HG03520 (cell line): ENCODE measurements around the gene ADCY3.

ENCODE experiments used
- ATAC-seq: cut with Tn5 transposase; IDR thresholded peaks from one replicate; pipeline ENCODE4 v1.9.1; 2021; ENCODE audit warnings: mild to moderate bottlenecking, moderate library complexity; ENCODE audit not compliant: unreplicated experiment

ADCY3 gene

DNA sequence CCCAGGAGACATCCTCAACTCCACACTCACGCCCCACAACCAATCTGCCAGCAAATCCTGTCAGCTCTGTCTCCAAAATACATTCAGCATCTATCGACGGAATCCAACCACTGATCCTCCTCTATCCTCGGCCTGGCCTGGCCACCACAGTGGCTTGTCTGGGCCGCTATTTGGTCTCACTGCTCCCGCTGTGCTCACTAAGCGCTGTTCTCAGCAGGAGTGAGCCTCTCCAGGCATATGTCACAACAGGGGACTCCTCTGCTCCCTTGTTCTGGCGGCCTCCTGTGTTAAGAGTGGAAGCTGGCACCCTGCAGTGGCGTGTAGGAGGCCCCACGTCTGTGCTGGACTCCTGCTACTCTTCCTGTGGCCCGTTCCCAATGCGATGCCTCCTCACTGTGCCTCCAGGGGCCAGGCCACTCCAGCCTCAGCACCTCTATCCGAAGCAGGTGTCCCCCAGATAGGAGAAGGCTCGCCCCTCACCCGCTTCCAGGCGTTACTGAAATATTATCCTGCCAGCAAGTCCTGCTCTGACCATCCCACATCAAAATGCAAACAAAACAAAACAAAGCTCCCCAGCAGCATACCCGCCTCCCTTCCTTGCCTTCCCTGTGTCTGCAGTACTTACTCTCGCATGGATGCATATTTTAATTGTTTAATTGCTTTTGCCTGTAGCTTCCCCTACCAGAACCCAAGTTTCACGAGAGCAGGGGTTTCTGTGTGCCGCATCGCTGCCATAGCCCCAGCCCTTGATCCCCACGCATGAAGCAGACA is 86.9 kb downstream of the ADCY3 start:
- ATAC-seq = no peak

DNA sequence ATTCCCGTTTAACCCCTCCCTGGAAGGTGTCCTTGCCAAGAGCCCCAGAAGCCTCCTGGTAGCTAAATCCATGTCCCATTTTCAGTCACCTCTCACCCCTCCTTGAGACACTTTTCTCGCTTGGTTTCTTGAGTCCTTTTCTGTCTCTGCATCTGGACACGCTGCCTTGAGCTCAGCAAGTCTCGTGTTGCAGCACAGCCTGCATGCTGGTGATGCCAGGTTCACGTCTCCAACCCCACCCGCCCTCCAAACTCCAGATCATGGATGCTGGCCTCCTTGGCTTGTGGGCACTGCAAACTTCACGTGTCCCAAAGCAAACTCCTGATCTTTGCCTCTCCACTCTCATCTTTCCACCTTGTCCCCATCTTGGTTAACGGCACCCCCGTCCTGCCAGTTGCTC is 87.5 kb downstream of the ADCY3 start:
- no peak for ATAC-seq

DNA sequence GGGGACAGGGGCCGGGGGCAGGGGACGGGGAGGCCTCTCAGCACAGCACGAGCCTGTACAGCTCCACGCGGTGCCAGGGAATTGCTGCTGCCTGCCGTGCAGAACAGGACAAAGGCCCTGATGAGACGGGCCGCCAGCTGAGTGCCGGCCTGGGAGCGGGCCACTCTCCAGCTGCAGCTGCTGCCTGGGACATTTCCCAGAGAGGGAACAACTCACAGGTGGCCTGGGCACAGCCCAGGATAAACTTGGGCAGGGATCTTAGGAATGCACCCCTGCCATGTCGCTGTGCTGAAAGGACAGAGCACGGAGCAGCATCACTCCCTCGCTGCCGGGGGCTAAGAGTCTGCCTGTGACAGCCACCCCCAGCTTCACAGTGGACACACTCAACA is 88.0 kb downstream of the ADCY3 start:
- no peak for ATAC-seq

DNA sequence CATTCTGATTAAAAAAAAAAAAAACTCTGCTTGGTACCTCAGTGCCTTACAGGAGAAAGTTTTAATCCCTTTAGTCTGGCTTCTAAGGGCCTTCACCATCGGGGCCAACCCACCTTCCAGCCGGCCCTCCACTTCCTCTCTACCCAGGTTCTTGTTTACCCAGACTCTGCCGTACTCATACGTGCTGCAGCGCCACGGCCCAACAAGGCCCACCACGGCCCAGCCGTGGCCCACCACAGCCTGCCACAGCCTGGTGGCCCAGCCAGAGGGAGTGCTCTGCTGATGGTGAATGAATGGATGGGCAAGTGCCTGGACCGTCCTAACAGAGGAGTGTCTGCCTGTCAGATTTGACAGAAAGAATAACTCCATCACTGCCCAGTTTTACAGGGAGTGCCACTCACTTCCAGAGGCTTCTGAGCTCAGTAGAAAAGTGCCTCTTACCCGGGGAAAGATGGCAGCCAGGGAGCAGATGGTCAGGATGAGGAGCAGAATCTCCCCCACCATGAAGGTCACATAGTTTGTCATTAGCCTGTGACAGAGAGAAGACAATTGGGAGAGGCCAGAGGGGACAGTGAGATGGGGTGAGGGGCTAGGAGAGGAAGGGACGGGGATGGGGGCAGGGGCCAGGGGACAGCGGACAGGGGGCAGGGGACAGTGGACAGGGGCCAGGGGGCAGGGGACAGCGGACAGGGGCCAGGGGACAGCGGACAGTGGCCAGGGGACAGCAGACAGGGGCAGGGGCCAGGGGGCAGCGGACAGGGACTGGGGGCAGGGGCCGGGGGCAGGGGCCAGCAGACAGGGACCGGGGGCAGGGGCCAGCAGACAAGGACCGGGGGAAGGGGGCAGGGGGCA is 88.6 kb downstream of the ADCY3 start:
- no peak for ATAC-seq

DNA sequence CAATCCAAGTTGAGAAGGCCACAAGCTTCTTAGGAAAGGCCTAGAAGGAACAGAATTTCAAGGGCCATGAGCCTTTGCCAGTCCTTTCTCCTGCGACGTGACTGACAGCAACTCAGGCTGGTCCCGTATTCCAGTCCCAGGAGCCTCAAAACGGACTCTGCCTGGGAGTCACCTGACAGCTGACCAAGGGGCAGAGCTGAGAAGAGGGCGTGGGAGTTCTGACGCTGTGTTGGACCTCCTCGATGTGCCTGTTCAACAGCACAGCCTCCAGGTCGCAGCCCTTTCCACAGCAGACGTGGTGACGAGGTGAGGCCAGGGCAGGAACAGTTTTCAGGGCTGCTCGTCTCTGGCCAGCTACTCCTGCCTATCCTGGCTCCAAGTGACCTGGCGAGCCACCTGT is 89.3 kb downstream of the ADCY3 start:
- ATAC-seq = no peak

DNA sequence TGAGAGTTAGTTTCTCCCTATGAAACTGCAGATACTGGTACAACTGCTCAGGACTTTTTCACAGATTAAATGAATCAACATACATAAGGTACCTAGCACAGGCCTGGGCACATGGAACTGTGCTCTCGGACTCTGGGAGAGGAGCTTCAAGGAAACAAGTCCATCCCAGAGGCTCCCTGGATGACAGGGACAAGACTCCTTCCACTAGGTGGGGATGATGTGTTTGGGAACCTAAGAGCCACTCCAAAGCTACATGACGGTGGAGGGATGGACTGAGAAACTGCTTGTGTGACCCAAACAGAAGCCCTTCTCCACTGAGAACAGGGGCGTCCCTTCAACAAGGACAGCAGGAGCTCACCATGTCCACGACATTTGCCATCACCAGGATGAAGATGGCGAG is 89.7 kb downstream of the ADCY3 start:
- ATAC-seq = no peak

DNA sequence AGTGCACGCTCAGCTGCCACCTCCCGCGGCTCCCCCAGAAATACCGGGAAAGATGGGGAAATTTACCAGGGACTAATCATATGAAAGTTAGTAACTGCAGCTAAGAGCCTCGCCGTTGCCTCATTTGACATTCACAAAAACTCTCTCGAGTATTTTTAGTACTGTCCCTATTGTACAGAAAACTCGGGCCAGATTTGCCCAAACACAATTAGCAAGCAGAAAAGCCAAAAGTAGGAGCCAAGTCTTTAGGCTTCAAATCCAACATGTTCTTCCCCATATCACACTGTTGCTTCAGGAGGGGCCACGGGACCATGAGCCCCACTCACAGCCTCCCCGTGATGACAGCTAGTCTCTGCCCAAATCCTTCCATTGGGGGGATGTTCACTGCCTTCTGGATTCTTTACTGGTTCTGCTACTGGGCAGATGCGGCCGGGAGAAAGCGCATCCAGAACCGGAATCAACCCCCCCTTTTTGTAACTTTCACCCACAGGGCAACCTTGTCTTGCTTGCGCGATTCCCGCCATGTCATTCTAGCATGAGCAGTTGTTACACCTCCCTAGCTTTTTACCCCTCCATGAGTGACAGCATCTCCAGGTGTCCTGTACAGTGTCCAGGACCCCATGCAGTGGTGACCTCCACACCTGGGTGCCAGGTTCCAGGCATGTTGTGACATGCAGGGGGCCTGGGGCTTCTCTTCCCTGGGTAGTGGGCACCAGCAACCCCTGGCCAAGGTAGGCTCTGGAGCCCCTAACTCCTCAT is 91.6 kb downstream of the ADCY3 start:
- no peak for ATAC-seq

DNA sequence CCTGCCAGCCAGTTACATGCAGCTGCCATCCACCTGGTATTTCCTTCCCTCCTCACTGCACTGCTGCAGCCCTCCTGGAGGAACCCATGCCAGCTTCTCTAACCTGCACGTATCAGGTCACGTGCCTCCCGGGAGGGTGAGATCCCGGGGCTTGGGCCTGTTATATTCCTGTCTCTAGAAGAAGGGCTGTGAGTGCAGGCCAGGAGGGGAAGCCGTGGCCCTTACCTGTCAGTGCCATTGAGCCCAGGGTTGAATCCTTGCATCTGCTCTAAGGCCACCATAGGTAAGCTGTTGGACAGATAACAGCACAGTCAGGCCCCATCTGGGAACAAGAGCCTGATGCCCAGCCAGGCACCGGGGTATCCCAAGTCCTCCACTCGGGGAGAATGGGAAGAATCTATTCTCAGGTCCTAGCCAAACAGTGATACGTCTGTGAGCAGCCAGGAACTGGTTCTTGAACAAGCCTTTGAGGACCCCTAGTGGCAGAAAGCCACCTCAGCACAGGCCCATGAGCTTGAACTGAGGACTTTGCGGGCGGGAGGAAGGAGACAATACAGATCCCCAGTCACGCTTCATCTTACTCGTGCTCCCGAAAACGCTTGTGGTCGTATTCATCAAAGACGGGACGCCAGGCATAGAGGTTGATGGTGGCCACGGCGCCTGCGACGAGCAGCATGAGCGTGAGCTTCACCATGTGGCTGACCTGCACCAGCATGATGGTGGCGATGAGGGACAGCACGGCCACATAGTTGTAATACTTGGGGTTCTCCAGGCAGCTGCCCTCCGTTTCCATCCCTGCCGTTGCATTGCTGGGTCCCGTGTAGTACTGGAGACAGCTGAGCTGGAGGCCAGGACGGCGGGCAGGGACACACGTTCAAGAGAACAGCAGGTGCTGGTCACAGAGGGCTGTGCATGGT is 92.5 kb downstream of the ADCY3 start:
- ATAC-seq = peak; percentile 89

DNA sequence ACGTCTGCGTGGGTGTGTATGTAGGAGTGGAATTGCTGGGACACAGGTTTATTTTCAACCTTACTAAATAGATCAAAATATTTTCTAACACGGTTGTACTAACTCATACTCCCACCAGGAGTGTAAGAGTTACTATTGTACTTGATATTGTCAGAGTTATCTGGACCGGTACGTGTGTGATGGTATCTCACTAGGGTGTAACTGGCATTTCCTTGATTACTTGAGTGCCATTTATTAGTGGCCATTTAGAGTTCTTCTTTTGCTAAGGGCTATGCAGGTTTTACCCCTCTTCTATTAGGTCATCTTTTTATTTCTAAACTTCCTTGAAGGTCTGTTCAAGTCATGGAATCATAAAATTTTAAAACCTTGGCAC is 93.3 kb downstream of the ADCY3 start:
- no peak for ATAC-seq

DNA sequence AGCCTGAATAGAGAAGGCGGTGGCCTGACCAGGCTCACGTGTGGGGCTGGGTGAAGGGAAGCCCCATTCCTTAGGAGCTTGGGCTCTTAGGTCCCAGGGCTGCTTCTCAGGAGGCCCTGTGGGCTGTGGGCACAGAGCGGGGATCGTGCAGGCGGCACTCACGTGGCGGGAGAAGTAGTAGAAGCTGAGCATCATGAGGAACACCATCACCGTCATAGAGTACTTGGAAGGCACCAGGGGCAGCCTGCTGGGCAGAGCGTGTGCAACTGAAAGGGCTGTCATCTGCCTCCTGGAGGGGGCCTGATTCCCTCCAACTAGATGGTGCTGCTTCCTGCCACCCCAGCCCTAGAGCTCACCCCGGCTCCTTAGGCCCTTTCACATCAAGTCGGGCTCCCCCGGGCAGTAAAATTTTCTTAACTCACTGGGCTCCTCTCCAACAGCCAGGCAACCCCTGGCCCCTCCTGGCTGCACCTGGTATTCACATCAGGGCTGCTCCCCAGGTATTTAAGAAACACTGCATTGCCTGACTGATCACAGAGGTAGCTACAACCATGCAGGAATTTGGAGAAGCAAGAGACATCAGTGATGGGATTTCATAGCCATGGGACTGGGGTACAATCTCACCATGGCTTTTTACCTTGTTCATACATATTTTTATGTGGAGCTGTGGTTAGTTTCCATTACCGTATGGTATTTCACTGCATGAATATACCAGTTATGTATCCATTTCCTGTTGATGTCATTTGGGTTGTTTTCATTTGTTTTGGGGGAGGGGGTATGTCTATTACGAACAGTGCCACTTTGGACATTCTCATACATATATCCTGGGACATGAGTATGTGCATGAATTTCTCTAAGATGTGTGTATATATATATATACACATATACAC is 93.9 kb downstream of the ADCY3 start:
- no peak for ATAC-seq

DNA sequence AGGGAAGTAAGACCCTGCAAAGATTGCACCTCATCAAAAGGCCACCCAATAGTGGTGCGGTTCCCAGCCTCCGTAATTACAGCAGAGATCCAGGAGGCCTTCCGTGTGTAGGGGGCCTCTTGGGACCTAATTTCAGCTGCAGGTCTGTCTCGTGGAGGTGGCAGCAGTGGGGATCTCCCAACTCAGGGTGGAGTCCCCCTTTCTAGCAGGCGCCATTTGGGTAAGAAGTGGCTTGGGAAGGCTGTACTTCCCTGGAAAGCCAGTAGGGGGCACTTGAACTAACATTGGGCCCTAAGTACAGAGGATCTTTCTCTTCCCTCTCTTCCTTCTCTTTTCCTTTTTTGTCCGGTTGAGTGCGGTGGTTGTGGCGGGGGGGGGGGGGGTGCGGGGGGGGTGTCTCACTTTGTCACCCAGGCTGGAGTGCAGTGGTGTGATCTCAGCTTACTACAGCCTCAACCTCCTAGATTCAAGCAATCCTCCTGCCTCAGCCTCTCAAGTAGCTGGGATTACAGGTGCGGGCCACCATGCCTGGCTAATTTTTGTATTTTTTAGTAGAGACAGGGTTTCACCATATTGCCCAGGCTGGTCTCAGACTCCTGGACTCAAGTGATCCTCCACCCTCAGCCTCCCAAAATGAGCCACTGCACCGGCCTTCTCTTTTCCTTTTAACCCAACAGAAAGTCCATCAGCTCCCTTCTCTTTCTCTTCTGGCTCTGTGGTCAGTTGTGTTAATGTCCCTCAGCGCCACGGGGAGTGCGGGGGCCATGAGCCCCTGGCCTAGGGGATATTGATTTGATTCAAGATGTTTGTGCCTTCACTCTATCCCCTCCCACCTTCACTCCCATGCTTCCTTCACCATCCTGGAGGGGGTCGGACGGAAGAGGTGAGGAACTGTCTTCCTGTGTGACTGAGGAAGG is 94.8 kb downstream of the ADCY3 start:
- no peak for ATAC-seq

DNA sequence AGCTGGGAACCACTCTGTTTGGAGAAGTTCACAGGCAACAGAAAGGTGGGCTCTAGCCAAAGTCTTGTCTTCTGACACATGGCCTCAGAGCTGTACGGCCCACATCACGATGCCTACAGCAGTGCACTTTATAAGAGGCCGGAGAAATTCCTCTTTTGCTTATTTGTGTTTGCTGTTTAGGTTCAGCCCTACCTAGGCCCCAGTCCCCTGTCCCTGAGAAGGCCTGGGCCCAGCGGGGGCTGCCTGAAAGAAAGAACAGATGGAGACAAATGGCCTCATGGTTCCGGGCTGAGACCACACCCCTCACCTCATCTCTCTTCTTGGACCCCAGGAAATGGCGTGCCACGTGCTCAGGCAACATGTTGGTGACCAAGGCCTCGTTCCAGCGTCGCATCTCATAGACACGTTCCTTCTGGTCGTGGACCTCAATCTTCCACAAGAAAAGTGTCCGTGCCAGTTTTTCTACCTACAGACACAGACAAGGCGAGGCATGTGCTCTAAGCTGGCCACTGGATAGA is 95.9 kb downstream of the ADCY3 start:
- ATAC-seq = no peak

DNA sequence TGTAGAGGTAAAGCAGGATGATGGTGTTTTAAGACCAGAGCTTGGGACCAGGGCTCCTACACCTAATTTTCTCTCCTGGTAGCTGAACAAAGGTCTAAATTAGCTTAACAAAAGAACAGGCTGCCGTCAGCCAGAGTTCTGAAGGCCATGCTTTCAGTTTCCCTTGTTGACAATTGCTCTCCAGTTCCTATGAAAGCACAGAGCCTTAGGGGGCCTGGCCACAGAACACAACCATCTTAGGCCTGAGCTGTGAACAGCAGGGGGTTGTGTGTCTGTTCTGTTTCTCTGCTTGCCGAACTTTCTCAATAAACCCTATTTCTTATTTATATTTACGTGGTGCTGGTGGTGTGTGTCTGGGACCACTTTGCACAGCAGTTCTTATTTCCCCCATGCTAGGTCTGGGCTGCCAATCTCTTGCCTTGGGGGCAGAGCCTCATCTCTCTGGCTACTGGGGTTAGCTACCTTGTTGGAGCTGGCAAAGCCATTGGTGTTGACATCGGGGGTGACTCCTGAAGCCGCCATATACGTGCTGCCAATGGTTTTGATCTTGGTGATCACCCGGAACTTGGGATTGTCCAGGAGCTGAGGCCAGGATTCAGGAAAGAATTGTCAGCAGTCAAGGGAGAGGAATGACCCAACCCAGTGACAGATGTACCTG is 97.9 kb downstream of the ADCY3 start:
- no peak for ATAC-seq

DNA sequence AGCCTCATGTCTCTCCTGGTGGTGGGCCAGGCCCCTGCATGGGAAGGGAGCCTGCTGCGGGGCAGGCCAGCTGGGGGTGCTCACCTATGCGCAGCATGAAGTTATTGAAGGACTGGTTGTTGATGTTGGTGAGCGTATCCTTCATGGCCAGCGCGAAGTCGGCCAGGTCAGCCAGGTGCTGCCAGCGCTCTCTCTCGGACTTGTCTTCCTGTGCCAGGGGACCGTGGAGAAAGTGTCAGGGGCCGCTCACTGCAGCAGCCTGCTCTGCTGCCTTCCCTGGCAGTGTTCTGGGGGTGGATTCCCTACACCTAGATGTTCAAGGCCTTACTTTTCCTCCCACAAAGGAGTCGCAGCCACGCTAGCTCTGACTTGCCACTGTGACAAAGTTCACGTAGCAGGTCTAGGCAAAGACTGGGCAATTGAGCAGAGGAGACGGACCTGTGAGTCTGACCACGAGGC is 98.6 kb downstream of the ADCY3 start:
- ATAC-seq = no peak

DNA sequence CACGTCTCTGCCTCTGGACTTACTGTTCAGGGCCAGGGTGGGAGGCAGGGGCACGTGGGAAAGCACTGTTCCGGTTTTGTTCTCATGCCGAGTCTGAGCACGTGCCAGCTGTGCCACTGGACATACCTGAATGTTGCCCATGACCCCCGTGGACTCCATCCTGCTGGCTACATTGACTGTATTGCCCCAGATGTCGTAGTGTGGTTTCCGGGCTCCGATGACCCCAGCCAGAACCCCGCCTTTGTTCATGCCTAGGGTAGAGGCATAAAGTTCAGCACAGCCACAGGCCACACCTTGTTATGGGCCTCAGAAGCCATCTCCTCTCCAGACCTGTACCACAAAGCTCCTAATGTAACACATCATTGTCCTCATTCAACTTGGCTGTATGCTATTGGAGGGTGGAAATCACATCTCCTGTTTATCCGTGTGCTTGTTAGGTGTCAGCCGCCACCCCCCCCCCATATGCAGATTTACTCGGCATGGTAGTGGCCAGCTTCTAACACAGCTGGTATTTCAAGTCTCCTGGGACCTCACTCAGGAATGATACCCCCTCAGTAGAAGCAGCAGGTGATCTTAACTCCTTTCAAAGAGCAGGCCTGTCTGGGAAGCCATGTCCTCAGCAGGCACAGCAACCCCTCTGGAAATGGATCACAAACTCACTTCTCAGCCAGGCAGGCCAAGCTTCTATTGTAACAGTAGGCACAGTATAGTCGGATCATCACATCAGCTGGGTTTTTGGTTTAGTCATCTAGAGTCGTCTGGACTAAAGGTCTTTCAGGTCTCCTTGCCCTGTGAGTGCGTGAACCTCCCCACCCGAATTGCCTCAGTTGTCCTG is 99.2 kb downstream of the ADCY3 start:
- ATAC-seq = no peak

DNA sequence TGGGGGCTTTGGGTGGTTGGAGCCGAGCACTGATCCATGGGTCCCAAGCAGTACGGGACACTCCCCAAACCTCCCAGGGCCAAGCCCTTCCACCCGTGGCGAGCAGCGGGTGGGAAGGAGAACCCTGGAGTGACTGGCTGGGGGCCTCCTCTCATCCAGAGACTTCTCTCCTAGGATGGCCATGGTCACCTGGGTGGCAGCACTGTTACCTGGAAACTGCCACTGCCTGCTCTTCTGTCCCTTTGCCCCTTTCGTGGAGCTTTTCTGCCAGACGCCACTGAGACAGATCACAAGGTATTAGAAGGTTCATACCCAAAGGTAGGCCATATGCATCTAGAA is 99.9 kb downstream of the ADCY3 start:
- no peak for ATAC-seq
